H1 (cell line): ENCODE measurements around the gene VIPR2. TPM values are rescaled to one million over a fixed set of nuclear protein-coding genes. Genes with fewer than 3 reads are reported as not detected.

ENCODE experiments used
- CTBP2 ChIP-seq: IDR thresholded peaks from 2 replicates; pipeline ENCODE4 v1.7.0; 2011; ENCODE audit warnings: borderline replicate concordance, mild to moderate bottlenecking, moderate library complexity, mixed read lengths, low read length; ENCODE audit not compliant: insufficient read depth, insufficient read length
- GABPA ChIP-seq: IDR thresholded peaks from 2 replicates; pipeline ENCODE4 v1.6.1; 2011; ENCODE audit warnings: mild to moderate bottlenecking, low read length, moderate library complexity, borderline replicate concordance; ENCODE audit not compliant: insufficient read depth
- HDAC6 ChIP-seq: IDR thresholded peaks from one replicate; pipeline ENCODE4 v1.7.1; 2012; ENCODE audit warnings: low read depth, mild to moderate bottlenecking, inconsistent platforms, low read length, moderate library complexity
- NRF1 ChIP-seq: IDR thresholded peaks from 2 replicates; pipeline ENCODE4 v1.6.1; 2011; ENCODE audit warnings: mild to moderate bottlenecking, low read depth, low read length, improper control_type of control experiment
- SAP30 ChIP-seq: fragments of 300-600 bp; sonication (generic); IDR thresholded peaks from 2 replicates; pipeline ENCODE4 v1.7.1; 2012; ENCODE audit warnings: low read length, moderate library complexity, mild to moderate bottlenecking, inconsistent platforms; ENCODE audit not compliant: insufficient read depth, insufficient replicate concordance
- SIN3A ChIP-seq, 2 experiments: IDR thresholded peaks in 1 of 2; conservative IDR thresholded peaks in 1 of 2; 2 replicates each; pipeline ENCODE4 v1.6.1; 2011 to 2012; ENCODE audit warnings: low read length in 2 of 2, improper control_type of control experiment in 1 of 2, low read depth in 1 of 2, mild to moderate bottlenecking in 1 of 2
- SP1 ChIP-seq: IDR thresholded peaks from 2 replicates; pipeline ENCODE4 v1.6.1; 2011; ENCODE audit warnings: low read depth, low read length
- SP2 ChIP-seq: IDR thresholded peaks from 2 replicates; pipeline ENCODE4 v1.6.1; 2012; ENCODE audit warnings: mild to moderate bottlenecking, low read length, inconsistent platforms
- polyA plus RNA-seq, 7 experiments: library from polyadenylated mRNA; depleted of rRNA in 3 of 7; stranded (reverse) in 5 of 7; unstranded in 2 of 7; fragments of >200 nt in 5 of 7; fragments of 200-250 nt in 2 of 7; gene quantifications; 1 replicate in 5 of 7; 2 replicates in 1 of 7; 4 replicates in 1 of 7; pipeline versions ENCODE4 v1.2.1 to v1.2.3, GENCODE V29; 2011 to 2013; ENCODE audit warnings: missing spikeins in 2 of 7, mixed read lengths in 2 of 7
- total RNA-seq: library from RNA; stranded (reverse); fragmentation: NEBNext Ultra II Directional; extraction: Animal tissue kit (Norgen Biotek cat#: 25700); gene quantifications from 2 replicates; pipeline ENCODE4 v1.2.1, GENCODE V29; 2021
- TF ChIP-seq, protein P1 (sequence below): IDR thresholded peaks from 2 replicates; pipeline ENCODE4 v1.6.1; 2011; ENCODE audit warnings: low read depth, mild to moderate bottlenecking, low read length; ENCODE audit not compliant: insufficient read depth

Gene VIPR2
- total and polyA plus RNA-seq, 2 of the 8 experiments (the other 6 are each of a cell fraction or from before 2014, with no cell fraction given), result 2.4 to 6.3 TPM

DNA sequence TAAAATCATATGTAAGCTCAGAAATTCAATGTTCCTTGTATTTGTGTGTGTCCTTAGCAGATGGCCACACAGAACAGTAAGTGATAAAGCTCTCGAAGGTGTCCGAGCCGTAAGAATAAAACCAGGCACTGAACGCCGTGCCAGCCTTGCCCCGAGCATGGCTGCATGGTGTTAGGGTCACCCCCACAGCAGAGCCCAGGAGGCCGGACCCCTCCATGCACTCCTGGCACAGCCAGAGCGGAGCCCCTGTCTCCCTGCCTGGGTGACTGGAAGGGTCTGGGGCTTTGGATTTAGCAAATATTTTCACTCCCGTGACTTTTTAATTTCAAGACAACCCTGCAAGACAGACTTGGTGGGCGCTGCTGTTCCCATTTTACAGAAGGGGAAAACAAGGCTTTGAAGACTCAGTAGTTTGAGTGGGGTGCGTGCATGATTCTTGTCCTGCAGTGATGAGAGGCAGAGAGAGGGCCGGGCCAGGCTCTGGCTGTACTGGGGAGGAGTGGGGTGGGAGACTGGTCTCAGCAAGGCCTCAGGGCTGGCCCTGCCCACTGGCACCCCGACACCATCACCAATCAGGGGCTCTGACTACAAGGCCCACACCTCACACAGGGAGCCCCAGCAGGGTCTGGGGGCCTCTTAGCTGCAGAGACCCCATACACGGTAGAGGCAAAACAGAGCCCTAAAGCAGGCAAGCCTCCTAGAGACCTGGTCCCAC lies 39.4 kb downstream of the VIPR2 start (continued):
- no peak for TF ChIP-seq GABPA
- TF ChIP-seq, protein P1, sequence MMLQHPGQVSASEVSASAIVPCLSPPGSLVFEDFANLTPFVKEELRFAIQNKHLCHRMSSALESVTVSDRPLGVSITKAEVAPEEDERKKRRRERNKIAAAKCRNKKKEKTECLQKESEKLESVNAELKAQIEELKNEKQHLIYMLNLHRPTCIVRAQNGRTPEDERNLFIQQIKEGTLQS, result no peak
- TF ChIP-seq SIN3A (conservative IDR thresholded peaks at IDR 0.05 in 1 of 2, IDR thresholded peaks at IDR 0.05 in 1 of 2; ENCODE audit: low read depth in 1 of 2, low read length in 2 of 2), result no peak
- no peak for TF ChIP-seq SP2
- no peak for TF ChIP-seq NRF1
- TF ChIP-seq HDAC6, result no peak
- TF ChIP-seq CTBP2, result no peak
- no peak for TF ChIP-seq SP1
- TF ChIP-seq SAP30, result no peak
- TF ChIP-seq, all 59 proteins: peak for 0
